ENCODE measurements around the gene FGD3. TPM values are rescaled to one million over a fixed set of nuclear protein-coding genes. Genes with fewer than 3 reads are reported as not detected.

FGD3 gene
- polyA plus RNA-seq, 4 donors: 5.3 to 8.0 (median 5.4) TPM

DNA sequence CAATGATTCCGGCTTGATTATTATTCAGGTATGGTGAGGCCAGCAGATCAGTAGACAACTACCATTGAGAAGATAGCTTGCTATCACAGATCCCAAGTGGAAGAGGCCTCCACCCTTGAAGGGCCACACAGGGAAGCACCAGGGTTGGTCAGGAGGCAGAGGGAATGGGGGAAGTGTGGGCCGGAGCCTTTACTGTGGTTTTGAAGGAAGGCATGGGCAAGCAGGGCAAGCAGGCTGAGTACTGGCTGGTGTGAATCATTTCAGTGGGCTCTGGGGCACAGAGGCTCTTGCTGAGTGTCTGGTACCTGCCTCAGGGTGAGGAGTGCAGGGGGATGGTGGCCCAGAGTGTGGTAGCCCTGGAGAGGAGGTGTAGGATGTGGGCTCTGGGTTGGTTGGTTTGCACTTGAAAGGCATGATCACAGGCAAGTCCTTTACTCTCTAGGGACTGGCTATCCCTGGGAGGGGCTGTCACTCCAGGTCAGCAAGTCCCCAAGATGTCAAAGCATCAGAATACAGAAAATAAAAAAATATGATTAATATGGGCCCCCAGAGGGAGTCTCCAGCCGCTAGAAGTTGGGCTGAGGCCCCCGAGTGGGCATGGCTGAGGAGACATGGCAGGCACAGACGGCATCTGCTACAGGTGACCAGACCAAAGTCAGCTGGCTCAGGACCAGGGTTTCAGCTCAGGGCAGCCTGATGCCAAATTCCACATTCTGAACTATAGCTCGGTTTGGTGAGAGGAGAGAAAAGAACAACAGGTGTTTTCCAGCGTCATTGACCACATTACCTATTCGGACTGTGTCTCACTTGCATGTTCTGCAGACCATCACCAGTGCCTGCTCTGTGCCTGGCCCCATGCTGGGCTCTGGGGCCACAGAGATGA is 101.5 kb downstream of the FGD3 start:
- DNase-seq (ENCODE audit: low read depth in 4 of 4, low spot score in 3 of 4): no peak

DNA sequence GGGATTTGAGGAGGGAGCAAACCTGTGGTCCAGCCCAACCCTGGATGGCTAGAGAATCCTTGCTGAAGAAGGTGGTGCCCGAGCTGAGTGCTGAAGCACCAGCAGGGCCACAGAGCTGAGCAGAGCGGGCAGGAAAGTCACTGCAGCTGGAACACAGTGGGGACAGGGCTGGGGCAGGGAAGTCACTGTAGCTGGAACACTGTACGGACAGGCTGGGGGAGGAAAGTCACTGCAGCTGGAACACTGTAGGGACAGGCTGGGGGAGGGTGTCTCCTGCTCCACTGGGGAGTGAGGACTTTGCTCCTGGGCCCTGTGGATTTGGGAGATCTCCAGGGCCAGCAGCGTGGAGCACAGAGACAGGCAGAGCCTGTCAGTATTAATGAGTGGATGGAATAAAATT is 102.2 kb downstream of the FGD3 start:
- no peak for DNase-seq (ENCODE audit: low read depth in 4 of 4, low spot score in 3 of 4)

GRCh38 chr9:93050231-93050630 is 102.9 kb downstream of the FGD3 start:
- no peak for DNase-seq (ENCODE audit: low read depth in 4 of 4, low spot score in 3 of 4)

GRCh38 chr9:93051680-93052089 is 104.4 kb downstream of the FGD3 start:
- DNase-seq (ENCODE audit: low read depth in 4 of 4, low spot score in 3 of 4): no peak

DNA sequence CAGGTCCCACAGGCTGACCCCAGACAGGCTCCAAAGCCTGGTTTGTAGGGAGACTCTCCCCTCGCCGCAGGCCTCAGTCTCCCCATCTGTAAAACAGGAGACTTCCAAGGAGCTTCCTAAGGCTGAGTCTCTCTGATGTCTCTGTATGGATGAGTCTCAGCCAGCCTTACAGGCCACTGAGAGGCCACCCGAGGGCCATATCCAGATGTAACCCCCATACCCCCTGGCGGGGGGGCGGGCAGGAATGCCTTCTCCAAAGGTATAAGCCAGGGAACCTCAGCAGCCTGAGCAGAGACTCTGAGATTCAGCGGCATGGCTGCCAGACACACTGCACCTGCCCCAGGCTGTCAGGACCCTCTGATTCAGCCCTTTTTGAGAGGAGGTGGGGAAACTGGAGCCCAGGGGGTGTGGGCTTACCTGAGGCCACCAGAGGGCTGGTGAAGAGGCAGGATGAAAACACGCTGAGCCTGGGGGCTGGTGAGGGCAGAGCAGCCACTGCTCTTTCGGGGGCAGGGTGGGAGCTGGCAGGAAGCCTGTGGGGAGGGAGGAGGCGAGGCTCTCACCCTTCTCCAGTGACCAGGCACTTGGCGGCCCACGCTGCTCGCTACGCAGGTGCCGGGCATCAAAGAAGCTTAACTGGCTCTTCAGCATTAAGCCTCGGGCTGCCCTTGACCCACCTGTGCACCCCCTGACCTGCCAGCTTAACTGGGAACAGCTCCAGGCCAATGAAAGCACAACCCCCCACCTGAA is 105.6 kb downstream of the FGD3 start:
- DNase-seq (ENCODE audit: low read depth in 4 of 4, low spot score in 3 of 4): no peak

- no peak for DNase-seq (ENCODE audit: low read depth in 4 of 4, low spot score in 3 of 4)
Observed at GRCh38 chr9:93053781-93054331, 106.5 kb downstream of the FGD3 start.

DNA sequence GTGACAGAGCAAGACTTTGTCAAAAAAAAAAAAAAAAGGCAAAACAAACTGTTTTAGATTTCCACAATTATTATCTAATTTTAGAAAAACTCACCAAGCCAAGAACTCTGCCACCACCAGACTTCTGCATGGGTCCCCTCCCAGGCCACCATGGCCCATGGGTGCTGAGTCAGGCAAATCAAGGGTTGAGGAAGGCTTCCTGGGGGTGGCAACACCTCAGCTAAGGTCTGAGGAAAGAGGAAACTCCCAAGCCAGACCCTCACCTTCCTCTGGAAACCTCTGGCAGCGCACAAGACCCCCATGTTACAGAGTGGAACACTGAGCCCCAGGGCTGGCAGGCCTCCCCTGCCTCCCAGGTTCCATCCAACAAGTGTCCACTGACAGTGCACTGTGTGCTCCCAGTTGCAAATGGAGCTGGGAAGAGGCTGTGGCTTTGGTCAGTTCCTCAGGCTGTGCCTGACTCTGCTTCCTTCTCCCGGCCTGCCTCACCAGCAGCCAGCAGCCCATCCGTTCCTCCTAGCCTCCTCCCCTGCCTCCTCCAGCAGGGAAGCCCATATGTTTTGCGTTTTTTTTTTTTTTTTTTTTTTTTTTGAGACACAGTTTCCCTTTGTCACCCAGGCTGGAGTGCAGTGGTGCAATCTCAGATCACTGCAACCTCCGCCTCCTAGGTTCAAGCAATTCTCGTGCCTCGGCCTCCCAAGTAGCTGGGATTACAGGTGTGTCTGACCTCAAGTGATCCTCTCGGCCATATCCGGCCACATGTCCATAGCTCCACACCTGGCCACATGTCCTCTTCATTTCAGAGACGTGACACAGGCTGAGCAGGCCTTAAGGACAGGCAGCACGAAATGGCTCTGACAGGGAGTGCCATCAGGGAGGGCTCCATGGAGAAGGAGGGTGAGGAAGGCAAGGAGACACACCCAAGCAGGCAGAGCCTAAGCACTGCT is 107.7 kb downstream of the FGD3 start:
- no peak for DNase-seq (ENCODE audit: low read depth in 4 of 4, low spot score in 3 of 4)

GRCh38 chr9:93057042-93057702 is 109.8 kb downstream of the FGD3 start:
- no peak for DNase-seq (ENCODE audit: low read depth in 4 of 4, low spot score in 3 of 4)

GRCh38 chr9:93057703-93058354 is 110.5 kb downstream of the FGD3 start:
- no peak for DNase-seq (ENCODE audit: low read depth in 4 of 4, low spot score in 3 of 4)

- DNase-seq (ENCODE audit: low read depth in 4 of 4, low spot score in 3 of 4): peak; percentile 61 to 77 (median 73)
Observed at GRCh38 chr9:93058355-93059010, 111.2 kb downstream of the FGD3 start, which contains the start of gene SUSD3. SUSD3 (plus strand) TSS chr9:93058701; CDS start chr9:93058743, 42 bp downstream.

DNA sequence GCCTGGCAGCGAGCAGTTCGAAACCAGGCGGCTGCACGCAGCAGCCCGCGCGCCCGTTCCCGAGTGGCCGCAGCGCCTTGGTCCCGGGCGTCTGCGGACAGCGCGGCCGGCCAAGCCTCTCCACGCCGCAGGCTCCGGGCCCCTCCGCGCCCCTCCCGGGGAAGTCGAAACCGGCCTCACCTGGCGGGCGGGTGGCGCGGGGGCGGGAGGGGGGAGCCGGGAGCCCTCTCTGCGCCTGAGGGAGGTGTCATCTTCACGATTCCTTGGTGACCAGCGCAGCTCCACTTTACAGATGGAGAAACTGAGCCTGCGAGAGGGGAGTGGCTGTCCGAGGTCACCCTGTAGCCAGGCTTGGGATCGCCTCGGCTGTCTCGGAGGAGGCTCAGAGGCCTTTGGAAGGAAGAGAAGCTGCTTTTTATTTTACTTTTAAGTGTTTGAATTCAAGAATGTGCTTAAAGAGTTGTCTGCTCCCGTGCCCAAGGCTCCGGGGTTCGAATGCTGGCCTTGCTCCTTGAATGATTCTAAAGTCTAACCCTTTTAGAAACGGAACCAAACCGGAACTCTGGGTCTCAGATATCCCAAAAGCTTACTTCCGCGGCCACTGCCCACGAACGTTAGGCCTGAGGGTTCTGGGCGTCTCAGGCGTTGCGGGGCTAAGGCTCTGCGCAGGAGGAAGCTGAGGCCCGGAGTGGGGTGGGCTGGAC is 111.8 kb downstream of the FGD3 start:
- DNase-seq (ENCODE audit: low read depth in 4 of 4, low spot score in 3 of 4): no peak

DNA sequence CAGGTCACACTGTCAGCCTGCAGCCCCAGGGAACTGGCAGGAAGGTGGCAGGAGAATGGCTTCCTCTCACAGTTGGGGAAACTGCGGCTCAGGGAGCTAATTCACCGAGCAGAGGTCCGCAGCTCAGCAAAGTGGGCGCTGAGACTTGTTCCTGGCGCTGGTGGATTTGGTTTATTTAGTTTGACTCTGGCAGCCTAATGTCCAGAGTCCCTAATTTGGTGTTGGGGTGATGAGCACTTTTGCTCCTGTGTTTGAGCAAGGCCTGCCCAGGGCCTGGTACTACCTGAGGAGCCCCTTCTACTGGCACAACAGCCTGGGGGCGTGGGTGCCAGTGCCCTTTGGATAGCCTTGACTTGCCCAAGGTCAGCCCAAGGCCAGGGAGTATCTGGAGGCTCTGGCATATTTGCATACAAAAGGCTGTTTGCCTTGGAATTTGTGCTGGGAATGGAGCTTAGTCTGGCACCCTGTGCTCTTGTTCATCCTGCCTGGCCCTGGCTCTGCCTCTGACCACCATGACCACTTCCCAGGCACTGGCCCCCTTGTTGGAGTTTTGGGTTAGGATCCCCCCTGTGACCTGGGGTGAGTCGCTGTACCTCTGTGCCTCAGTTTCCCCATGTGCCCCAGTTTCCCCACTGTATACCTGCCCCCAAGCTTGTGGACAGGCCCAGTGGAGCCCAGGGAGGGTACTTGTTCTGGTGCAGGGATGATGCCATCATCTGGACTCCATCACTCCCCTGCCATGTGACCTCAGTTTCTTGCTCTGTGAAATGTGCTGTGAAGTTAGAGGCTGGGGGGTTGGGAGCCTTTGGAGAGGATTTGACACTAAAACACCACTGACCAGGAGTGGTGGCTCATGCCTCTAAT is 112.6 kb downstream of the FGD3 start:
- no peak for DNase-seq (ENCODE audit: low read depth in 4 of 4, low spot score in 3 of 4)

DNA sequence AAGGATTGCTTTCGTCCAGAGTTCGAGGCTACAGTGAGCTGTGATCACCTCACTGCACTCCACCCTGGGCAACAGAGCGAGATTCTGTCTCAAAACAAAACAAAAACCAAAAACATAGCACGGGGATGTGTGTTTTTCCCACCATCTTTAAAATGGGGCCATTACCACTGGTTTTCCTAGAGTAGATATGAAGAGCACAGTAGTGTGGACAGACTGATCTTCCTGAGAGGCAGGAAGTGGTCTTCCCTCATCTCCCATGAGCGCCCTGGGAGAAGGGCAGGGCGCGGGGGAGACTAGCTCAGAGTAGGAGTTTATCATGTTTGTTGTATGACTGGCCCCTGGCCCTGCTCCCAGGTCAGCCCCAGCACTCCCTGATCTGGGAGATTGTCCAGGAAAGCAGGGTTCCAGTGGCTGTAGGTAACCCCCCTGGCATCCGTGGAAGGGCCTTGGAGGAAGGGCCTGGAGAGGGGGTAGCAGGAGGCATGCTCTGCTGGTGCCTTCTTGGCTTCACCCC is 113.5 kb downstream of the FGD3 start:
- DNase-seq (ENCODE audit: low read depth in 4 of 4, low spot score in 3 of 4): no peak

DNA sequence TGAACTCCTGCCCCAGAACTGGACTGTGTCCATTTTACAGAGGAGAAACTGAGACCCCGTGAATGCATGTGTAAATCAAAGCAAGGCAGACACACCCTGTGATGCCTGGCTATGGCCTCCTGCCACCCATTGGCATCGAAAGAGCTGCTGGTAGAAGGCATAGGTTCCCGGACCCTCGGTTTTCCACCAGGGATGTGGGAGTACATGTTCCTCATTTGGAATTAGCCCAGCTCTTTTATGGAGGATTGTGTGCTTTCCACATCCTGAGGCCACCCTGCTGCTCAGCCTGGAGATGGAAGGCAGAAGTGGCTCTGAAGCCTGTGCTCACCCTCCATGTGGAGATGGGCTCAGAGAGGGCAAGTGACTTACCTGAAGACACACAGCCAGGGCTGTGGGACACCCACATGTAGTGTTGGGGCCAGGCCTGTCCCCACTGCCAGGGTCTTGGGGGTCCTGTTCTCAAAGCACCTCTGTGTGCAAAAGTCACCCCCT is 114.0 kb downstream of the FGD3 start:
- no peak for DNase-seq (ENCODE audit: low read depth in 4 of 4, low spot score in 3 of 4)

DNA sequence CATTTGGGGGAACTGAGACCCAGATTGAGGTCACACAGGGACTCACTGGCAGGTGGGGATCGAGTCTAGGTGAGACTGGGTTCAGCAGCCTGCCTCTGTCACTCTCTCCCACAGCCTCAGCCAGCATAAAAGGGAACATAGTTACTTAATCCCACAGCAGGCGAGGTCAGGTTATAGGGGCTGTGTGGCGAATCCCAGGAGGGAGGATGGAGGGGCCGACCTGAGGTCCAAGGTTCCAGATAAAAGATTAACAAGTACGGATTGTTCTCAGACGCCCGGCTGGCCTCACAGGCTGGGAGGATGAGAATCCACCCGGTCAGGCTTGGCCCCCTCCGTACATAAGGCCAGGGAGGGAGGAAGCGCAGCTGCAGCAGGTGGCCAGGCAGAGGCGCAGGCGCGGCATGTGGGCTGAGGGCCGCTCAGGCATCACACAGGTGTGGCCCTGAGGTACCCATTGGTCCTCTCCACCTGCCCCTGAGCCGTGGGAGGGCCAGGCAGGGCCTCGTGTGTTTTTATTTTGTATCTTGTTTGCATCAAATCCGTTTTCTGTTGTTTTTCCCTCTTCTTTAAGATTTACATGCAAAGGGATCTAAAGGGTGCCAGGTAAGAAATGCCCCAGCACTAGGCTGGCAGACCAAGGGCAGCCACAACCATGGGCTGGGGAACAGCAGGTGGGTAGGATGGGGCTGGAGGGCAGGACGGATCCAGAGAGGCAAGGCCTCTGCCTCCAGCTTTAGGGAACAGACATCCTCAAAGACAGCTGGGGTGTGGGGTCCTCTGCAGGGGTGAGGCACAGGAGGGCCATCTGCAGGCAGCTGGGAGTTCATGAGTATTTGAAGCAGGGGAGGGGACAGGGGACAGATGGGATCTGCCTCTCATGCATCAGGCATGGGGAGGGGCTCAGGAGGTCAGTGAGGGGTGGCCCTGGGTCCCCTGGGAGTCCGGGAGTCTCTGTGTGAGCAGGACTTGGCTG is 114.8 kb downstream of the FGD3 start:
- peak in 2 of 4 donors; percentile 32 to 35 for DNase-seq (ENCODE audit: low read depth in 4 of 4, low spot score in 3 of 4)
